Smooth muscle cell (in vitro differentiated cells): Measurements from ENCODE around the gene GANAB. TPM values are rescaled to one million over a fixed set of nuclear protein-coding genes. Genes with fewer than 3 reads are reported as not detected.

Experiments
- DNase-seq: peaks from one replicate; lab custom pipeline; 2025; ENCODE audit not compliant: unreplicated experiment; lab: John Stamatoyannopoulos, UW
- H2AFZ ChIP-seq: fragments of 200-600 bp; sonication (generic); 2 replicates; pipeline ENCODE4 v1.6.0; 2016; ENCODE audit warnings: antibody characterized with exemption, low read depth, mild to moderate bottlenecking
- H3F3A ChIP-seq: fragments of 200-600 bp; sonication (generic); 2 replicates; pipeline ENCODE4 v1.6.0; 2017; ENCODE audit warnings: antibody characterized with exemption, low read depth
- H3K27ac ChIP-seq: fragments of 200-600 bp; sonication (generic); 2 replicates; pipeline ENCODE4 v1.5.1; 2016; ENCODE audit warnings: low read depth, mild to moderate bottlenecking
- H3K27me3 ChIP-seq: fragments of 200-600 bp; sonication (generic); 2 replicates; pipeline ENCODE4 v1.6.1; 2016; ENCODE audit warnings: low read depth, mild to moderate bottlenecking
- H3K36me3 ChIP-seq: fragments of 200-600 bp; sonication (generic); 2 replicates; pipeline ENCODE4 v1.5.1; 2016; ENCODE audit warnings: low read depth
- H3K4me1 ChIP-seq: fragments of 200-600 bp; sonication (generic); 2 replicates; pipeline ENCODE4 v1.5.1; 2016; ENCODE audit warnings: low read depth
- H3K4me2 ChIP-seq: fragments of 200-600 bp; sonication (generic); 2 replicates; pipeline ENCODE4 v1.6.0; 2016; ENCODE audit warnings: mild to moderate bottlenecking
- H3K4me3 ChIP-seq: fragments of 200-600 bp; sonication (generic); 2 replicates; pipeline ENCODE4 v1.5.1; 2016; ENCODE audit warnings: mild to moderate bottlenecking
- H3K79me2 ChIP-seq: fragments of 200-600 bp; sonication (generic); 2 replicates; pipeline ENCODE4 v1.6.0; 2016; ENCODE audit warnings: low read depth, mild to moderate bottlenecking
- H3K9ac ChIP-seq: fragments of 200-600 bp; sonication (generic); 2 replicates; pipeline ENCODE4 v1.6.0; 2016; ENCODE audit warnings: low read depth
- H3K9me3 ChIP-seq: fragments of 200-600 bp; sonication (generic); replicated peaks from 2 replicates; pipeline ENCODE4 v1.5.1; 2016; ENCODE audit warnings: low read depth
- H4K20me1 ChIP-seq: fragments of 200-600 bp; sonication (generic); 2 replicates; pipeline ENCODE4 v1.6.0; 2016; ENCODE audit warnings: low read depth
- WGBS: methylation state at CpG from one replicate; pipeline ENCODE4 v1.1.7; 2016; ENCODE audit warnings: low lambda C conversion rate; 5-methylcytosine and 5-hydroxymethylcytosine counted together
- polyA plus RNA-seq: library from polyadenylated mRNA; unstranded; fragments of >200 nt; fragmentation: Nextera tagmentation; extraction: Ambion mirVana; gene quantifications from 2 replicates; pipeline ENCODE4 v1.2.1, GENCODE V29; 2016
- total RNA-seq: library from RNA; depleted of rRNA; stranded (reverse); fragments of >200 nt; gene quantifications from 2 replicates; pipeline ENCODE4 v1.2.3, GENCODE V29; 2014
- TF ChIP-seq, protein P1 (sequence below): fragments of 200-600 bp; sonication (generic); IDR thresholded peaks from 2 replicates; pipeline ENCODE4 v1.5.1; 2017; ENCODE audit warnings: borderline replicate concordance, mild to moderate bottlenecking, antibody characterized with exemption; ENCODE audit not compliant: insufficient read depth, poor library complexity, severe bottlenecking

The GANAB gene
- total and polyA plus RNA-seq, 2 experiments from 2014 or later: 176 to 225 TPM

DNA sequence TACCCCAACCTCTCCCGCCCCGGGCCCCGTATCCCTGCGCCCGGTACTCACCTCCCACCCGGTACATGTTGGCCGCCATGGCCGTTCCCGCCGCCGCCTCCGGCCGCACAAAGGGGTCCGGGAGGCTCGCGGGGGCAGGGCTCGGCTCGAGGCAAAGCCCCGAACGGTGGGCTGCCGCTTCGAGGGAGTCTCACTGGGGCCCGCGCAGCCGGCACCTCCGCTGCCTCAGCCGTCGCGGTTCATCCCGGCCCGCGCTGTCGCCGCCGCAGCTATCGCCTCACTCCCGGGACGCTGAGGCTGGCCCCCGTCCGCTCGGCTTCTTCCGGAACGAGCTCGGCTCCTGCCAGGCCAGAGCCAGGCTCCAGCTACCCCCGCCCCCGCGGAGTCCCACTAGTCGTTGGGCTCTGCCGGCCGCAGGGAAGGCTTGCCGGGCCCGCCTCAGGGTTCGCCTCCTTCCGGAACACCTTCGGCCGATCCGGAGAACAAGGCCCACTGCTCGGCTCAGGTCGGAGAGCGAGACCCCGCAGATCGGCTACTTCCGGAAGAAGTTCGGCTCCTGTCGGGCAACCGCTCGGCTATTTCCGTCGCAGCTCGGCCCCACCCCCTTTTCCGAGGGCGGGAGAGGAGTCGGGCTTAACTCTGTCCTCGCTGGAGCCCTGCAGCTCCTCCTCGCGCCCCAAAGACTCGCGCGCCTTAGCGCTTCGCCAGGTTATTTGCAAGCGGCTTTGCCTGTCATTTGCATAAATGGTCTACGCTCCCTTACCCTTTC is 44.9 kb downstream of the GANAB start, which contains the start of gene MTA2:
MTA2 (minus strand) TSS at position 494 of the 769 bp plus-strand sequence; CDS start at position 79, 415 bp downstream.
- no peaks in the 10 kb centered on the region for H3K27me3 ChIP-seq
- no peaks in the 10 kb centered on the region for H3K9me3 ChIP-seq
- whole genome bisulfite sequencing: under 1% methylated on average over 57 of the region's 83 CpGs
- peaks cover 19% of the 10 kb centered on the region for H3K4me1 ChIP-seq
- H3K36me3 ChIP-seq: no peaks in the 10 kb centered on the region
- peak within 1 kb of the TSS; percentile 97 for H3K9ac ChIP-seq
- H4K20me1 ChIP-seq: peaks cover 31% of the 10 kb centered on the region
- peak within 1 kb of the TSS; percentile 95 for H3K4me2 ChIP-seq
- peak within 1 kb of the TSS; percentile 91 for H3K4me3 ChIP-seq
- peak within 1 kb of the TSS; percentile 89 for H2AFZ ChIP-seq
- H3K79me2 ChIP-seq: peaks cover 30% of the 10 kb centered on the region
- peak within 1 kb of the TSS; percentile 82 for H3K27ac ChIP-seq
- TF ChIP-seq, protein P1, sequence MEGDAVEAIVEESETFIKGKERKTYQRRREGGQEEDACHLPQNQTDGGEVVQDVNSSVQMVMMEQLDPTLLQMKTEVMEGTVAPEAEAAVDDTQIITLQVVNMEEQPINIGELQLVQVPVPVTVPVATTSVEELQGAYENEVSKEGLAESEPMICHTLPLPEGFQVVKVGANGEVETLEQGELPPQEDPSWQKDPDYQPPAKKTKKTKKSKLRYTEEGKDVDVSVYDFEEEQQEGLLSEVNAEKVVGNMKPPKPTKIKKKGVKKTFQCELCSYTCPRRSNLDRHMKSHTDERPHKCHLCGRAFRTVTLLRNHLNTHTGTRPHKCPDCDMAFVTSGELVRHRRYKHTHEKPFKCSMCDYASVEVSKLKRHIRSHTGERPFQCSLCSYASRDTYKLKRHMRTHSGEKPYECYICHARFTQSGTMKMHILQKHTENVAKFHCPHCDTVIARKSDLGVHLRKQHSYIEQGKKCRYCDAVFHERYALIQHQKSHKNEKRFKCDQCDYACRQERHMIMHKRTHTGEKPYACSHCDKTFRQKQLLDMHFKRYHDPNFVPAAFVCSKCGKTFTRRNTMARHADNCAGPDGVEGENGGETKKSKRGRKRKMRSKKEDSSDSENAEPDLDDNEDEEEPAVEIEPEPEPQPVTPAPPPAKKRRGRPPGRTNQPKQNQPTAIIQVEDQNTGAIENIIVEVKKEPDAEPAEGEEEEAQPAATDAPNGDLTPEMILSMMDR: no peak
- H3F3A ChIP-seq: peaks cover 11% of the 10 kb centered on the region
- peak; percentile 94 for DNase-seq

GRCh38 chr11:62601122-62601371 is 45.4 kb downstream of the GANAB start:
- peak overlapping the region; percentile 82 for H3K27ac ChIP-seq
- peak overlapping the region; percentile 91 for H3K4me3 ChIP-seq
- TF ChIP-seq, protein P1: no peak
- H3K4me1 ChIP-seq: peaks cover 19% of the 10 kb centered on the region
- H3K27me3 ChIP-seq: no peaks in the 10 kb centered on the region
- DNase-seq: no peak
- H2AFZ ChIP-seq: peak overlapping the region; percentile 89
- H3K4me2 ChIP-seq: peak overlapping the region; percentile 95
- no peaks in the 10 kb centered on the region for H3K36me3 ChIP-seq
- peaks cover 31% of the 10 kb centered on the region for H4K20me1 ChIP-seq
- WGBS: under 1% methylated on average over 27 of the region's 30 CpGs
- no peaks in the 10 kb centered on the region for H3K9me3 ChIP-seq
- peak overlapping the region; percentile 97 for H3K9ac ChIP-seq
- peaks cover 30% of the 10 kb centered on the region for H3K79me2 ChIP-seq
- peaks cover 11% of the 10 kb centered on the region for H3F3A ChIP-seq

GRCh38 chr11:62600367-62601121 is 45.9 kb downstream of the GANAB start:
- TF ChIP-seq, protein P1: no peak
- H3K27me3 ChIP-seq: no peaks in the 10 kb centered on the region
- peak overlapping the region; percentile 82 for H3K27ac ChIP-seq
- H2AFZ ChIP-seq: peak overlapping the region; percentile 89
- peaks cover 11% of the 10 kb centered on the region for H3F3A ChIP-seq
- H3K4me2 ChIP-seq: peak overlapping the region; percentile 95
- H3K79me2 ChIP-seq: peaks cover 30% of the 10 kb centered on the region
- peaks cover 31% of the 10 kb centered on the region for H4K20me1 ChIP-seq
- no peak for DNase-seq
- peak overlapping the region; percentile 97 for H3K9ac ChIP-seq
- 2% methylated on average over 21 of the region's 26 CpGs for WGBS
- no peaks in the 10 kb centered on the region for H3K36me3 ChIP-seq
- H3K4me3 ChIP-seq: peak overlapping the region; percentile 91
- H3K4me1 ChIP-seq: peaks cover 19% of the 10 kb centered on the region
- H3K9me3 ChIP-seq: no peaks in the 10 kb centered on the region
